GM18951 (cell line): ENCODE data around the gene SGSH.

Experiments
- POLR2A ChIP-seq: IDR thresholded peaks from 4 replicates; pipeline ENCODE4 v1.6.1; 2011; ENCODE audit warnings: mild to moderate bottlenecking; ENCODE audit not compliant: insufficient read length, insufficient read depth; ENCODE audit errors: extremely low read depth
- in situ Hi-C: fragments of 300-500 bp; cut with MboI; formaldehyde crosslinking; loops from one replicate; pipeline ENCODE4 v1.12.0; 2022; ENCODE audit warnings: low sequenced_read_pairs, mixed read lengths, inconsistent platforms; ENCODE audit not compliant: unreplicated experiment

SGSH gene

DNA sequence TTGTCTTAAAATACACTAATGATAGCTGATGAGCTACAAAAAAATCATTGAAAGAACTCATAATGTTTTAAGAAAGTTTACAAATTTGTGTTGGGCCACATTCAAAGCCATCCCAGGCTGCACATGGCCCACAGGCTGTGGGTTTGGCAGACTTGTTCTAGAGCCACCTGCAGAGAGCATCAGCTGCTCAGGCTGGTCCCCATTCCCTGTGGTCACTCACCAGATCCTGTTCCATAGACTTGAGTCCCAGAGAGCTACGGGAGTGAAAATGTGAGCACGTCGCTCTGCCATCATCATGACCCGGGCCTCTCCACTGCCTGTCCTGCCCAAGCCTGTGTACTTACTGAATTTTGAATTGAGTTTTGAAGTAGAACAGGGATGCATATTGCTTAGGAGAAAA lies 7.0 kb upstream of the SGSH start:
- TF ChIP-seq POLR2A, result no peak
- in situ Hi-C loops, result no loop called here

DNA sequence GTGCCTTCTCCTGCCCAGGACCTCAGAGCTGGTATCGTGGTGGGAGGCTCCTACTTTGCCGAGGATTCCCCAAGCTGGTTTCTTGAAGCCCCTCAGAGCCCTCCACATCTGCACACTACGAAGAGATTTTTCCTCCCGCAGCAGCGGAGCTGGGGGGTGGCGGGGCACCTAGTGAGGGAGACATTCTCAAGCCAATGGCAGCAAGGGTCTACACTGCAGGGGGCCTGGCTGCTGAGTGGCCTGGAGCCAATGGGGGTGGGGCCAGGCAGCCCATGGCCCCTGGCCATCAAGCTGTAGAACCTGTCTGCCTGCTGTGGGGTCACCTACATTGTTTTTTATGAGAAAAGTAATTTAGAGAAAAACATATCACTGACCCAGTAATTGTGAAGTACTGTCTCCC lies 5.1 kb upstream of the SGSH start:
- no peak for TF ChIP-seq POLR2A

DNA sequence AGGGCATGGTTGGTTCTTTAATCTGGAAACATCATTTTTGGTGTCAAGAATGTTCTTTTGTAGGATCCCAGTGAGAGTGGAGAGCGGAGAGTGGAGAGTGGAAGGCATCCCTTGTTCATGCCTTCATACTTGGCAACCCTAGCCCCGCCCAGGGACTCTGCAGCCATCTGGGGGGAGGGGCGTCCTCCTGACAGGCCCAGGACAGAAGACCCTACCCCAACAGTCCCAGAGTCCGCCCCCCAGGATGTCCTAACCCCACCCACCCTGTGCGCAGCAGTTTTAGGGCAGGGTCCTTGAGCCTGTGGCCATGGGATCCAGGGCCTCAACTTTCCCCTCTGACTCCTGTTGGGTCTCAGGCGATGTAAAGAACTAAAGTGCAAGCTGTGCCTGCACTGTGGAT lies 4.5 kb upstream of the SGSH start:
- in situ Hi-C loops, result no loop called here
- TF ChIP-seq POLR2A, result no peak

More for the DNA sequence above, 5.1 kb upstream of the SGSH start:
- in situ Hi-C loops, result no loop called here

DNA sequence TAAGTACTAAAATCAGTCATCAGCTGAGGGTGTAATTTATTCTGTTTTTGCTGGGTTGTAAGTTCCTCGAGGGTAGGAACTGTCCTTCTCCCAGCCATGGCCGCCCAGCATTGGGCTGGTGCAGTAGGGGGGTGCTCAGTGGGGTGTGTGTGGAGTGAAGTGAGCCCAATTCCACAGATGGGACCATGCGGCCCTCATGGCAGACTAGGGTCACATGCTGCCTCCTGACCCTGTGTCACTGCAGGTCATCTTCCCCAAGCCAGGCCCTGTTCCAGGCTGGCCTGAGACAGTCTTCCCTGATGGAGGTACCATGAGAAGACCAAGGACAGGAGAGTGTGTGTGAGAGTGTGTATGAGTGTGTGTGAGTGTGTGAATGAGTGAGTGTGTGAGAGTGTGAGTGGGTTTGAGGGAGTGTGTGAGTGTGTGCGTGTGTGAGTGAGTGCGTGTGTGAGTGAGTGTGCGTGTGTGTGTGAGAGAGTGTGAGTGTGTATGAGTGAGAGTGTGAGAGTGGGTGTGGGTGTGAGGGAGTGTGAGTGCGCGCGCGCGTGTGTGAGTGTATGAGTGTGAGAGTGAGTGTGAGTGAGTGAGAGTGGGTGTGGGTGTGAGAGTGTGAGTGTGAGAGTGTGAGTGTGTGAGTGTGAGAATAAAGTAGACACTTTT lies 3.8 kb upstream of the SGSH start:
- in situ Hi-C loops, result no loop called here
- TF ChIP-seq POLR2A, result no peak

DNA sequence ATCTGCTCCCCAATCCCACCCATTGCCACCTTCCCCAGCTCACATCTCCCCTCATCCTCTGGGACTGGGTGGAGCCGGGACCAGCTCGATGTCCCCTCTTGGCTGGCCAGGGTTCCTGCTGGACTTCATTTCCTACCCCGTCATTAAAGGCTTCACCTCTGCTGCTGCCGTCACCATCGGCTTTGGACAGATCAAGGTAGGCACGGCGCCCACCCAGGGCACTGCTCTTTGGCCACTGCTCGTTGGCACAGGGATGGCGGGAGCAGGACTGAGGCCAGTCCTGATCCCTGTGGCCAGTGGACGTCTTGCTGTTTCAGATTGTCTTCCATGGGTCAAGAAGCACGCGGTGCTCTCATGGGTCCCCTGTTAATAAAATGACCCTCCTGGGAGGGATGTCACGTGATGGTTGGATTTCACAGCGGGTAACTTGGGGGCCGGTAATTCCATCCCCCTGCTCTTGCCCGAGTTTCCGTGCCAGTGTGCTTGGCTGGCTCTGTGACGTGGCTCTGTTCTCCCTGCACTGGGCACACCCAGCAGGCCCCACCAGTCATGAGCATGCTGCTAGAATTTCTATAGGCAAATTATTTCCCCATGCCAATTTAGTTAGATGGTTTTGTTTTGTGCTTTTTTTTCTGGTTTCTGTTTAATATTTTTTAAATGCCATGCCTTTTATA lies 3.1 kb upstream of the SGSH start:
- TF ChIP-seq POLR2A, result no peak
- in situ Hi-C loops, result no loop called here

DNA sequence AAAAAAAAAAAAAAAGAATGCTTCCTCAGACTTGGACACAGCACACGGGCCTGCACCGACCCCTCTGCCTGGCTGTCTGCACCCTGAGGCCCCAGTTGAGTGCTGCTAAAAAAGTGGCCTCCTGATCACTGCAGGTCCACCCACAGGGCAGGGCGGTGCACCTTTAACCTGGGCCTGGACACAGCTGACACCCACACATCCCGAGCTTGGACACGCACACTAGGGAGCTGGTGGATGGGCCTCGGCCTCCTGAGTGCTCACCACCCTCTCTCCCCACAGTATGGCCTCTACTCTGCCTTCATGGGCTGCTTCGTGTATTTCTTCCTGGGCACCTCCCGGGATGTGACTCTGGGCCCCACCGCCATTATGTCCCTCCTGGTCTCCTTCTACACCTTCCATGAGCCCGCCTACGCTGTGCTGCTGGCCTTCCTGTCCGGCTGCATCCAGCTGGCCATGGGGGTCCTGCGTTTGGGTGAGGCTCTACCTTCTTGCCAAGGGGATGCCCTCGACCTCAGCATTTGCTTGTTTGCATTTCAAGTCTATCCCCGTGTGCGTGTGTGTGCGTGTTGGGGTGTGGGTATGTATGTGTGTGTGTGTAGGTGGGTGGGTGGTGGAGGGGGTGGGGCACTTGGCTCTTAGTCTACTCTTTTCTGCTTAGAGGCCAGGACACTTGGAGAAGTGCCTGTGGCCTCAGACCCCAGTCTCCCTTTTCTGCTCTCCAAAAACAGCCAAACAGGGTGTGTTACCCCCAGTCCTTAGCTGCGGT lies 2.4 kb upstream of the SGSH start:
- TF ChIP-seq POLR2A, result no peak
- in situ Hi-C loops, result no loop called here

DNA sequence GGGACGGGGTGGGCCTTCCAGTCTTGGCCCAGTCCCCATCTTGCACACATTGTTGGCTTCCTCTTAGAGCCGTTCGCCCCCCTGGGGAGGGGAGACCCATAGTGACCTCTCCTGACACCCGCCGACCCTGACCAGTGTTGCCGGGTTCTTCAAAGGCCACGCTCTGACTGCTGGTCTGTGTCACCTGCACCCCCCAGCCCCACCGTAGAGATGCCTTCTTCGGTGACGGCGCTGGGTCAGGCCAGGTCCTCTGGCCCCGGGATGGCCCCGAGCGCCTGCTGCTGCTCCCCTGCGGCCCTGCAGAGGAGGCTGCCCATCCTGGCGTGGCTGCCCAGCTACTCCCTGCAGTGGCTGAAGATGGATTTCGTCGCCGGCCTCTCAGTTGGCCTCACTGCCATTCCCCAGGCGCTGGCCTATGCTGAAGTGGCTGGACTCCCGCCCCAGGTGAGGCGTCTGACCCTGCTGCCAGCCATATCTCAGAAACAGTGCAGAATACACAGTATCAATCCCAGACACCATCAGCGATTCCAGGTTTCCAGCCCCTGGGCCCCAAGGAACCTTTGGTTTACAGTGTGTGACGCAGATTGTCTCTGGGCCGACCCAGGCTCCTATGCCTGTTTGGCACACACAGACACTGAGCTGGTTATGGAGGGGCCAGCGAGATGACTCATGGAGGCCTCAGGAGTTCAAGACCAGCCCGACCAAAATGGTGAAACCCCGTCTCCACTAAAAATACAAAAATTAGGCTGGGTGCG lies 1.4 kb upstream of the SGSH start:
- in situ Hi-C loops, result no loop called here
- no peak for TF ChIP-seq POLR2A

DNA sequence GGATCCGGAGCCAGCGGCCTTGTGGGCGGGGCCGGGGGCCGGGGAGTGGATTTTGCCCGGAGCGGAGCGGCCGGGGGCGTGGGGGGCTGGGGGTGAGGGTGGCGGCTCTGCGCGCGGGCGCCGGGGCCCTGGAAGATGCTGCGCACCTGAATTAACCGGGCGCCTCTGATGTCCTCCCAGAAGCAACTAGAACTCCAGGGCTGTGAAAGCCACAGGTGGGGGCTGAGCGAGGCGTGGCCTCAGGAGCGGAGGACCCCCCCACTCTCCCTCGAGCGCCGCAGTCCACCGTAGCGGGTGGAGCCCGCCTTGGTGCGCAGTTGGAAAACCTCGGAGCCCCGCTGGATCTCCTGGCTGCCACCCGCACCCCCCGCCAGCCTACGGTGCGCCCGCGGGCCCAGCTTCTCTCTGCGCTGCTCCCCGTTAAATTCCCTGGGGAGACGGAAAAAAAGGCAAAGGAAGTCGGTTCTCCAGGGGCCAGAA lies 643 bp upstream of the SGSH start:
- in situ Hi-C loops, result no loop called here
- no peak for TF ChIP-seq POLR2A

DNA sequence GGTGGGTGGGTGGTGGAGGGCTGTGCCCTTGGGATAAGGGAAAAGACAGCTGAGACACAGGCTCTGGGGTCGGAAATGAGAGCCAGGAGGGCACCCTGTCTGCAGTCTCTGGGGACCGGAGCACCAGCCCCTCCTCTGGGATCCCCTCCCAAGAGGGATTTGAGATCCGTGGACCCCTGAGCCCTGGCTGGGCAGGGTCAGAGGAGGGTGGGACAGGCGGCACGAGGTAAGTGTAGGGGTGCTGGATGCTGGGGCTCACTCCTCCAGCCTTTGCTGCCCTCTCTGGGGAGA lies 425 bp downstream of the SGSH start:
- in situ Hi-C loops, result no loop called here
- TF ChIP-seq POLR2A, result no peak

DNA sequence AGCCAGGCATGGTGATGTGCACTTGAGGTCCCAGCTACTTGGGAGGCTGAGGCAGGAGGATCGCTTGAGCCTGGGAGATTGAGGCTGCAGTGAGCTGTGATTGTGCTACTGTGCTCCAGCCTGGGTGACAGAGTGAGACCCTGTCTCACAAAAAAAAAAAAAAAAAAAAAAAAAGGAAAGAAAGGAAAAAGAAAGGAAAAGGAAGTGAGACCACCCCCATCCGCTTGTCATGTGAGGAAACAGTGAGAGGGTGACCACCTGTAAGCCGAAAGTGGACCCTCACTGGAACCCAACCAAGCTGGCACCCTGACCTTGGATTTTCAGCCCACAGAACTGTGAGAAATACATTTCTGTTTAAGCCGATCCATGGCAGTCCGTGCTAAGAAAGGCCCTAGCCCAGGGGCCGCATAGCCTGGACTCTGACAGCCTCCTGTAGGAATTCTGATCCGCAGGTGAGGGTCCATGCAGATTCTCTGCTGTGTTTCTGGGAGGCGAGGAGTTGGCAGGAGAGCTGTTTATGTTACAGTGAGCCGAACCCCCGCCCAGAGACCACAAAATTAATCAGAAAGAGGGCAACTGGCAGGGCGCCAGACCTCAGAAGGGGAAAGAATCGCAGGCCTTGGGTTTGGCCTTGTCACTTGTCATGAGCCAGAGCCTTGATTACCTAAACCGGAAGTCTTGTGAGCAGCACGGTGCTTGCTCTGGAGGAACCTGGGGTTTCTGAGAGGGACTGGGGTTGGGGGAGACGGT lies 945 bp downstream of the SGSH start:
- TF ChIP-seq POLR2A, result no peak
- in situ Hi-C loops, result no loop called here

DNA sequence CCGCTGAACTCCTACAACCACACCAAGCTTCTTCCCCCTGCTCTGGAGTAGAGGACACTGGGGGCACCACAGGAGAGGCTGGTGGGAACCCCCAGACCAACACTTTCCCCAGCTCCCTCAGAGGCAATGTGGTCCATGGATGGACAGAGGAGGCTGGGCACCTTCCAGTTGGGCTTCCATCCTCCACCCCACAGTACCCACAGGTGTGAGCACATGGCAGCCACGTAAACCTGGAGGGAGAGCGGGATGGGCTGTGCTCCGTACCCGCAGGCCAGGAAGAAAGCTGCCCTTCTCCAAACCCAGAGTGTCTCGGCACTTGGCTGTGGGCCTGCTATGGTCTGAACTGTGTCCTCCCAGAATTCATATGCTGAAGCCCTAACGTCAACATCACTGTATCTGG lies 1.7 kb downstream of the SGSH start:
- in situ Hi-C loops, result no loop called here
- TF ChIP-seq POLR2A, result no peak

DNA sequence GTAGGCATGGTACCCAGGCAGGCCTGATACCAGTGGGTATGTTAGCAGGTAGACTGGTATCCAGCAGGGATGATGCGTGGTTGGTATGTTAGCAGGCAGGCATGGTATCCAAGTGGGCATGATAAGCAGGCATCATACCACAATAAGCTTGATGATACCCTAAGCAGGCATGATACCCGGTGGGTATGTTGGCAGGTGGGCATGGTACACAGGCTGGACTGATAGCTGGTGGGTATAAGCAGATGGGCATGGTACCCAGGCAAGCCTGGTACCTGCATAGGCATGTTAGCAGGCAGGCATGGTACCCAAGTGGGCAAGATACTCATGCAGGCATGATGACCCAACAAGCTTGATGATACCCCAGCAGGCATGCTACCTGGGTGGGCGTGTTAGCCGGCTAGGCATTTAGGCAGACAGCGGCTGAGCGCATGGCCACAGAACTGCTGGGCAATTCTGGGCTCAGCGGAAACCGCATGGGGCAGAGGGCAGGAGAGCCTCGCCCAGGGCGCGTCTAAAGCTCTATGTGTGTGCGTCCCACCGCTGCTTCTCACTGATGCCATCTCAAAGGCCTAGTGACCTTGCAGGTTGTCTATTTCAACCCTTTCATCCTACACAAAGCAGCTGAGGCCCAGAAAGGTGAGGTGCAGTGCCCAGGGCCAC lies 2.3 kb downstream of the SGSH start:
- in situ Hi-C loops, result no loop called here
- no peak for TF ChIP-seq POLR2A
